Measurements from ENCODE around the gene ATP6AP1. TPM values are rescaled to one million over a fixed set of nuclear protein-coding genes. Genes with fewer than 3 reads are reported as not detected.

The ATP6AP1 gene
- total and polyA plus RNA-seq, 2 donors (not counting 1 experiment from before 2014, with no cell fraction given) = 59.8 to 89.7 TPM

DNA sequence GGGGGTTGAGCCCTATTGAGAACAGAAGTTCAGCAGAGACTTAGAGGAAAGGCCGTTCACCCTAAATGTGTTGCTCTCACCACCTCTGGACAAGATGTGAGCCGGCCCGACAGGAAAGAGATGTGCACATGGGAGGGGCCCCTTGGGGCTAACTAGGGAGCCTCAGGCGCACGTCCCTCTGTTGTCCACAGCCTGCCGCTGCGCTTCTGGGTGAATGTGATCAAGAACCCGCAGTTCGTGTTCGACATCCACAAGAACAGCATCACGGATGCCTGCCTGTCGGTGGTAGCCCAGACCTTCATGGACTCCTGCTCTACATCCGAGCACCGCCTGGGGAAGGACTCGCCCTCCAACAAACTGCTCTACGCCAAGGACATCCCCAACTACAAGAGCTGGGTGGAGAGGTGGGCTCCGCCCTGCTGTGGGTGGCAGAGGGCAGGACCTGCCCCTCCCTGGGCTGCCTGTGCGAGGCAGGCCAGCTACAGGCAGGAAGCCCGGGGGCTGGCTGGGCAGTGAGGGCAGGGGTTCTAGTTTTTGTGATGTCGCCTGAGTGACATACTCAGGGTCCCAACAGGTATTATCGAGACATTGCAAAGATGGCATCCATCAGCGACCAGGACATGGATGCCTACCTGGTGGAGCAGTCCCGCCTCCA lies 42.6 kb downstream of the ATP6AP1 start:
- no peak for DNase-seq (ENCODE audit: low read depth in 2 of 2)
- no peak overlapping the region for H3K4me3 ChIP-seq (replicated peaks in 1 of 4; ENCODE audit: control extremely low read depth in 1 of 4, insufficient read depth in 1 of 4, low read depth in 3 of 4, low read length in 4 of 4)
- H3K27ac ChIP-seq (ENCODE audit: insufficient read depth, low read length) = no peak overlapping the region
- H3K4me1 ChIP-seq (ENCODE audit: control insufficient read depth, extremely low read depth, insufficient read depth, low read length) = no peaks in the 10 kb centered on the region
- H3K27me3 ChIP-seq (ENCODE audit: control insufficient read depth, insufficient read depth, low read length) = no peaks in the 10 kb centered on the region
- H3K9ac ChIP-seq (ENCODE audit: insufficient read depth, low read length) = no peak overlapping the region
- TF ChIP-seq CTCF (conservative IDR thresholded peaks at IDR 0.05 in 1 of 2, IDR thresholded peaks at IDR 0.05 in 1 of 2; ENCODE audit: low read depth in 1 of 2, low read length in 2 of 2) (no peak), EZH2 (IDR thresholded peaks at IDR 0.05; ENCODE audit: low read length, missing control alignments) (no peak)
- H3K79me2 ChIP-seq (ENCODE audit: control insufficient read depth, insufficient read depth, low read length) = no peaks in the 10 kb centered on the region
- peaks cover 21% of the 10 kb centered on the region for H3K36me3 ChIP-seq (ENCODE audit: control insufficient read depth, insufficient read depth, low read length)
- H3K9me3 ChIP-seq (ENCODE audit: control insufficient read depth, insufficient read depth, low read depth, low read length) = no peaks in the 10 kb centered on the region
- H3K4me2 ChIP-seq (ENCODE audit: extremely low read depth, insufficient read depth, low read length) = no peak overlapping the region
- H4K20me1 ChIP-seq (ENCODE audit: control insufficient read depth, extremely low read depth, insufficient read depth, low read length) = no peaks in the 10 kb centered on the region
- no peak overlapping the region for H2AFZ ChIP-seq (ENCODE audit: low read length)

- H3K4me1 ChIP-seq (ENCODE audit: control insufficient read depth, extremely low read depth, insufficient read depth, low read length) = no peaks in the 10 kb centered on the region
- no peak overlapping the region for H3K4me2 ChIP-seq (ENCODE audit: extremely low read depth, insufficient read depth, low read length)
- no peaks in the 10 kb centered on the region for H3K79me2 ChIP-seq (ENCODE audit: control insufficient read depth, insufficient read depth, low read length)
- H3K27me3 ChIP-seq (ENCODE audit: control insufficient read depth, insufficient read depth, low read length) = no peaks in the 10 kb centered on the region
- no peak for DNase-seq (ENCODE audit: low read depth in 2 of 2)
- H4K20me1 ChIP-seq (ENCODE audit: control insufficient read depth, extremely low read depth, insufficient read depth, low read length) = no peaks in the 10 kb centered on the region
- H3K27ac ChIP-seq (ENCODE audit: insufficient read depth, low read length) = no peak overlapping the region
- H3K9me3 ChIP-seq (ENCODE audit: control insufficient read depth, insufficient read depth, low read depth, low read length) = no peaks in the 10 kb centered on the region
- H3K4me3 ChIP-seq (replicated peaks in 1 of 4; ENCODE audit: control extremely low read depth in 1 of 4, insufficient read depth in 1 of 4, low read depth in 3 of 4, low read length in 4 of 4) = no peak overlapping the region
- H3K9ac ChIP-seq (ENCODE audit: insufficient read depth, low read length) = no peak overlapping the region
- peaks cover 19% of the 10 kb centered on the region for H3K36me3 ChIP-seq (ENCODE audit: control insufficient read depth, insufficient read depth, low read length)
- TF ChIP-seq EZH2 (IDR thresholded peaks at IDR 0.05; ENCODE audit: low read length, missing control alignments) (no peak), CTCF (conservative IDR thresholded peaks at IDR 0.05 in 1 of 2, IDR thresholded peaks at IDR 0.05 in 1 of 2; ENCODE audit: low read depth in 1 of 2, low read length in 2 of 2) (no peak)
- no peak overlapping the region for H2AFZ ChIP-seq (ENCODE audit: low read length)
These were observed 43.6 kb downstream of the ATP6AP1 start for GRCh38 chrX:154471839-154472684.
